VCaP (cell line): Measurements from ENCODE around the gene CTRB1.

Experiments used
- H3K27ac ChIP-seq: fragments of 450-650 bp; 2 replicates; pipeline ENCODE4 v1.5.1; 2017
- CTCF ChIP-seq: fragments of 450-650 bp; conservative IDR thresholded peaks from 2 replicates; pipeline ENCODE4 v1.5.1; 2017; ENCODE audit warnings: mild to moderate bottlenecking, moderate library complexity

Gene CTRB1

GRCh38 chr16:75244225-75244809 is 25.5 kb downstream of the CTRB1 start:
- TF ChIP-seq CTCF: no peak
- H3K27ac ChIP-seq: no peak overlapping the region

DNA sequence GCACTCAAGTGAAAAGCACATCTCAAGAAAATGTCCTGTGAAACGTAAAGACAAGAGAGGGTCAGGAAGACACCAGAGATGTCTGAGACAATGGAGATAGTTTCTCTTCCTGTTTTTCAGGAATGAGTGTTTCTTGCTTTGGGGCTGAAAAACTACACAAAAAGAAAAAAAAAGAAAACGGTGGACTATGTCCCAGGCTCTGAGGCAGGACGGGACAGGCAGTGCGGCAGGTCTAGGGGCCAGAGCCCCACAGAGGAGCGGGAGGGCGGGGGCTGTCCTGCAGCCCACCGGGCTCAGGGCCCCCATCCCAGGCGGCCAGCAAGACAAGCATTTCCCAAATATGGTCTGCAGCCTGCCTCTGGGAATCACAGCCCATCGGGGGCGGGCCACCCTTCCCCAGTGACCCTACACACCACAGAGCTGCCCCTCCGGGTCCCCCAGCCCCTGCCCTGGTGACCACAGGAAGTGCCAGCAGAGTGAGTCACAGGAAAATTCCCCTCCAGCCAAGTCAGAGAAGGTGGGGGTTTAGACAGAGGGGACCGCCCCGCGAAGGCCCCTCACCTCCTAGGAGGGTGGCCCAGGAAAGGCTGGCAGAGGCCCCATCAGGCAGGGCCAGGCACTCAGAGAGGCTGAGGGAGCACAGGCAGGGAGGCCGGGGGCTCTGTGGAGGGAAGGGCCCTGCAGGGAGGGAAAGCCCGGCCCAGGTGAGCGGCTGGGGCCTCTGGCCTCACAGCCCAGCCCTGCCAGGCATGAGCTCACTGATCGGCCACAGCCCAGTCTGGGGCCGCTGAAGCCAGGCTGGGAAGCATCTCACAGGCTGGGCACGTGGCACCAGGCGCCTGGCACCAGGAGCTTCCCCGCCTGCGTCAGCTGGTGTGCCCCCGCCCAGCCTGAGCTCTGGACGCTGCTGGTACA is 26.3 kb downstream of the CTRB1 start:
- TF ChIP-seq CTCF: no peak
- H3K27ac ChIP-seq: no peak overlapping the region

DNA sequence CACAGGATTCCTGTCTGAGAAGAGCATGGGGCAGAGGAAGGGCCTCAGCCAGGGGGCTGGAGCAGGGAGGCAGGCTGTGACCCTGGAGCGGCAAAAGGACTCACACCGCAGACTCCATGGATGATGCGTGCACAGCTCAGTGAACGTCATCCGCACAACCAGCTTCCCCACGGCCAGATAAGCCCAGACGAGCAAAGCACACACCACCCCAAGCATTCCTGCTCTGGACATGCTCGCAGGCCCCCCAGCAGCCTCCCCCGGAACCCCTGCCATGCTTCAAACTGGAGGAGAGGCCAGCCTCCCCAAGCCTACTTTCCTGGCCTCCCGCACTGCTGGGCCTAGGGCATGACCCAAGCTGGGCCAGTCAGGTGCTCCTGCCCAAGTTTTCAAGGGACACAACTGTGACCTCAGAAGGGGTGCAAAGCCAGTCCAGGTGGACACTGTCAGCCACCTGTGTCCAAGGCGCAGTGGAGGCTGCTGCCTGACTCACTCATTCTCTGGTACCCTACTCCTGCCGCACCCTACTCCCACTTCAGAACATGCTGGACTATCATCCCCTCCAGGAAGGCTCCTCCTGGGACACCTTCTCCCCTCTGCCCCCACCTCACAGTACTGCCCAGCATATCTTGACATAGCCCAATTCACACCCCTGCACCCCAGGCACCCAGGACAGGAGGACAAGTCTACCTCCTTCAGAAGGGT is 27.9 kb downstream of the CTRB1 start:
- TF ChIP-seq CTCF: no peak
- no peak overlapping the region for H3K27ac ChIP-seq

DNA sequence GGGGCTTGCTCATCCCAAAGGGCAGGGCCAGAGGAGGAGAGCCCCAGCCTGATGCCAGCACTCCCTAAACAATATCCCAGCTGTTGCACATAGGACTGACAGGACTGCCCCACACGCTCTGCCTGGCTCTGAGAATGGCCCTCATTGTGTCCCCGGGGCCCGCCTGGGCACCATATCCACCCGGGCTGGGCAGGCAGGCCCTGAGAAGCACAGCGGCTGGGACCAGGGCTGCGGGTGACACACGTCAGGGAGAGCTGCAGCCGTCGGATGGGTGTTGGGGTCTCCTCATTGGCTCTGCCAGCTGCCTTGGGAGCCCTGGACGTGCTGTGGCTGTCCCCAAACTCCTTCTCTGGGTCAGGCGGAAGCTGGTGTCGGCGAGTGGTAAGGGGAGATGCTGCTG is 28.5 kb downstream of the CTRB1 start:
- TF ChIP-seq CTCF: no peak
- no peak overlapping the region for H3K27ac ChIP-seq

GRCh38 chr16:75248142-75248535 is 29.4 kb downstream of the CTRB1 start:
- no peak for TF ChIP-seq CTCF
- H3K27ac ChIP-seq: no peak overlapping the region

DNA sequence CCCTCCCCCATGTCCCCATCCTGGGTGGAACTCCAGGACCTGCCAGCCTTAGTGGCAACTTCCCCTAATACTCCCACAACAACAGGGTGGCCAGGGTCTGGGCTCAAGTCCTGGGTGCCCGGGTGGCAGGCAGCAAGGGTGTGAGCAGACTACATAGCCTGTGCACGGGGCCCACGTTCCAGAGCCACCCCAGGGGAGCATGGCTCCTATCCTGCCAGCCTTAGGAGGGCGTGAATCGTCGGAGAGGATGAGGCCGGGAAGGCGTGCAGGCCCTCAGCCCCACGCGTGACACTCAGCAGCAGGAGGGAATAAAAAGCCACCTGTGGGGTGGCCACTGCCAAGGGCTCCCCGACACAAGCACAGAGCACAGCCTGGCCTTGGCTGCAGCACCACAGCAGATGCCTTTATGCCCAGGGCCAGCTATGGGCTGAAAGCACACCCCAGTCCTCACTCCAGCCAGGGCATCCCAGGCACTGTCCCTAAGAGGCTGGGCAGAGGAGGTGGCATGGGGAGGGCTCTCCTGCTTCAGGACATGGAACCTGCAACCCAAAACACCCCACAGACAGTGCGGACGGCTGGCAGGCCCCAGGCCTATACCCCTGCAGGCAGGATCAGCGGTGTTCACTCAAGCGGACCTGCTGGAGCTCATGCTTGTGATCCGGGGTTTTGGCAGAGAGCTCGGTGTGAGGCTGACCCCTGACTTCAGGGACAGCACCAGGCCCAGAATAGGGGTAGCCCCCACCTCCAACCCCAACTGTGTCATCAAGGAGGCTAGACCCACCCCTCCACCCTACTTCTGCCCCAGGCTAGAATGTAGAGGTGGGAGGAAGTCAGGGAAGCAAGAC is 30.0 kb downstream of the CTRB1 start:
- no peak for TF ChIP-seq CTCF
- no peak overlapping the region; the same call in 1 of the 2 replicates for H3K27ac ChIP-seq
